Hepatocyte (in vitro differentiated cells): Measurements from ENCODE around the gene SLC2A13. TPM values are rescaled to one million over a fixed set of nuclear protein-coding genes. Genes with fewer than 3 reads are reported as not detected.

ENCODE experiments used
- DNase-seq: peaks from one replicate; pipeline ENCODE4 v3.0.0-alpha.2; 2016; ENCODE audit warnings: low spot score
- H2AFZ ChIP-seq: fragments of 200-600 bp; sonication (generic); 2 replicates; pipeline ENCODE4 v1.6.0; 2016; ENCODE audit warnings: antibody characterized with exemption, mild to moderate bottlenecking
- H3K27ac ChIP-seq: fragments of 200-600 bp; sonication (generic); 2 replicates; pipeline ENCODE4 v1.5.1; 2016; ENCODE audit warnings: mild to moderate bottlenecking
- H3K27me3 ChIP-seq: fragments of 200-600 bp; sonication (generic); 2 replicates; pipeline ENCODE4 v1.6.1; 2016
- H3K36me3 ChIP-seq: fragments of 200-600 bp; sonication (generic); replicated peaks from 2 replicates; pipeline ENCODE4 v1.5.1; 2016; ENCODE audit warnings: low read depth; ENCODE audit not compliant: insufficient read depth
- H3K4me1 ChIP-seq: fragments of 200-600 bp; sonication (generic); 2 replicates; pipeline ENCODE4 v1.5.1; 2016; ENCODE audit warnings: mild to moderate bottlenecking, moderate library complexity; ENCODE audit not compliant: insufficient read depth
- H3K4me2 ChIP-seq: fragments of 200-600 bp; sonication (generic); 2 replicates; pipeline ENCODE4 v1.6.0; 2016
- H3K4me3 ChIP-seq: fragments of 200-600 bp; sonication (generic); 2 replicates; pipeline ENCODE4 v1.5.1; 2016; ENCODE audit warnings: mild to moderate bottlenecking
- H3K79me2 ChIP-seq: fragments of 200-600 bp; sonication (generic); 2 replicates; pipeline ENCODE4 v1.6.0; 2017; ENCODE audit warnings: mild to moderate bottlenecking
- H3K9me2 ChIP-seq: fragments of 200-600 bp; sonication (generic); replicated peaks from 2 replicates; pipeline ENCODE4 v1.6.0; 2017; ENCODE audit warnings: mild to moderate bottlenecking; ENCODE audit not compliant: insufficient read depth
- H3K9me3 ChIP-seq: fragments of 200-600 bp; sonication (generic); 2 replicates; pipeline ENCODE4 v1.5.1; 2016; ENCODE audit warnings: low read depth, mild to moderate bottlenecking
- H4K20me1 ChIP-seq: fragments of 200-600 bp; sonication (generic); 2 replicates; pipeline ENCODE4 v1.6.0; 2016; ENCODE audit warnings: mild to moderate bottlenecking; ENCODE audit not compliant: insufficient read depth, poor library complexity, severe bottlenecking
- CTCF ChIP-seq: fragments of 200-600 bp; sonication (generic); IDR thresholded peaks from 2 replicates; pipeline ENCODE4 v1.5.1; 2016; ENCODE audit warnings: antibody characterized with exemption, mild to moderate bottlenecking; ENCODE audit not compliant: poor library complexity
- EZH2 ChIP-seq: fragments of 200-600 bp; sonication (generic); IDR thresholded peaks from 2 replicates; pipeline ENCODE4 v1.6.1; 2016; ENCODE audit warnings: antibody characterized with exemption, mild to moderate bottlenecking, borderline replicate concordance
- EZH2phosphoT487 ChIP-seq: fragments of 200-600 bp; sonication (generic); IDR thresholded peaks from one replicate; pipeline ENCODE4 v1.6.1; 2018; ENCODE audit warnings: antibody characterized with exemption, mild to moderate bottlenecking, low read depth, moderate library complexity; ENCODE audit not compliant: unreplicated experiment, severe bottlenecking
- WGBS: methylation state at CpG from one replicate; pipeline ENCODE4 v1.1.6; 2016; ENCODE audit warnings: low lambda C conversion rate; ENCODE audit errors: missing lambda C conversion rate; 5-methylcytosine and 5-hydroxymethylcytosine counted together
- polyA plus RNA-seq: library from polyadenylated mRNA; unstranded; fragments of >200 nt; fragmentation: Nextera tagmentation; extraction: Ambion mirVana; gene quantifications from 2 replicates; pipeline ENCODE4 v1.2.1, GENCODE V29; 2016
- total RNA-seq: library from RNA; depleted of rRNA; stranded (reverse); fragments of >200 nt; gene quantifications from 2 replicates; pipeline ENCODE4 v1.2.3, GENCODE V29; 2014

The SLC2A13 gene
- total and polyA plus RNA-seq, 2 experiments from 2014 or later, result 12.1 to 21.1 TPM

- Histone ChIP-seq H4K20me1 (no peaks in the 10 kb centered on the region), H3K4me3 (no peak overlapping the region), H3K9me3 (no peaks in the 10 kb centered on the region), H3K27ac (peak overlapping the region; percentile 80), H3K79me2 (no peaks in the 10 kb centered on the region), H3K36me3 (no peaks in the 10 kb centered on the region), H2AFZ (no peak overlapping the region), H3K27me3 (no peaks in the 10 kb centered on the region), H3K4me2 (no peak overlapping the region), H3K4me1 (no peaks in the 10 kb centered on the region), H3K9me2 (no peaks in the 10 kb centered on the region)
- no peak for TF ChIP-seq CTCF
- no peak for TF ChIP-seq EZH2
- peak; percentile 42 for DNase-seq
- WGBS, result 45% methylated on average over 3 of the region's 3 CpGs
Measured at GRCh38 chr12:40016980-40017379, 88.9 kb downstream of the SLC2A13 start.

GRCh38 chr12:40015881-40016280, 90.0 kb downstream of the SLC2A13 start:
- Histone ChIP-seq H2AFZ (no peak overlapping the region), H3K4me2 (no peak overlapping the region), H4K20me1 (no peaks in the 10 kb centered on the region), H3K9me2 (no peaks in the 10 kb centered on the region), H3K9me3 (no peaks in the 10 kb centered on the region), H3K4me3 (no peak overlapping the region), H3K27me3 (no peaks in the 10 kb centered on the region), H3K27ac (no peak overlapping the region), H3K79me2 (no peaks in the 10 kb centered on the region), H3K4me1 (no peaks in the 10 kb centered on the region), H3K36me3 (no peaks in the 10 kb centered on the region)
- WGBS, result 89% methylated on average over 2 of the region's 2 CpGs
- TF ChIP-seq EZH2 (no peak), CTCF (no peak), EZH2phosphoT487 (no peak)
- no peak for DNase-seq

- H3K36me3 ChIP-seq, result no peaks in the 10 kb centered on the region
- no peak for DNase-seq
- no peaks in the 10 kb centered on the region for H3K9me3 ChIP-seq
- no peaks in the 10 kb centered on the region for H4K20me1 ChIP-seq
- no peak overlapping the region for H3K4me2 ChIP-seq
- no peaks in the 10 kb centered on the region for H3K9me2 ChIP-seq
- H3K79me2 ChIP-seq, result no peaks in the 10 kb centered on the region
- 93% methylated on average over 2 of the region's 2 CpGs for WGBS
- no peaks in the 10 kb centered on the region for H3K27me3 ChIP-seq
- no peak overlapping the region for H3K27ac ChIP-seq
- H2AFZ ChIP-seq, result no peak overlapping the region
- TF ChIP-seq CTCF (no peak), EZH2phosphoT487 (no peak), EZH2 (no peak)
- H3K4me1 ChIP-seq, result no peaks in the 10 kb centered on the region
- no peak overlapping the region for H3K4me3 ChIP-seq
Measured at GRCh38 chr12:40015345-40015744, 90.5 kb downstream of the SLC2A13 start.

- H3K9me2 ChIP-seq, result no peaks in the 10 kb centered on the region
- H4K20me1 ChIP-seq, result no peaks in the 10 kb centered on the region
- H3K4me1 ChIP-seq, result no peaks in the 10 kb centered on the region
- DNase-seq, result no peak
- TF ChIP-seq EZH2 (no peak), CTCF (no peak), EZH2phosphoT487 (no peak)
- no peaks in the 10 kb centered on the region for H3K27me3 ChIP-seq
- H3K4me3 ChIP-seq, result no peak overlapping the region
- H3K79me2 ChIP-seq, result no peaks in the 10 kb centered on the region
- no peaks in the 10 kb centered on the region for H3K36me3 ChIP-seq
- H3K4me2 ChIP-seq, result no peak overlapping the region
- 84% methylated on average over 2 of the region's 2 CpGs for WGBS
- H3K27ac ChIP-seq, result no peak overlapping the region
- no peak overlapping the region for H2AFZ ChIP-seq
- no peaks in the 10 kb centered on the region for H3K9me3 ChIP-seq
Measured at GRCh38 chr12:40013847-40014246, 92.0 kb downstream of the SLC2A13 start.
